PC-3 (cell line): ENCODE results near the gene CORO2A.

Experiments
- CTCF ChIP-seq: fragments of 300-600 bp; sonication (generic); conservative IDR thresholded peaks from 2 replicates; pipeline ENCODE4 v1.5.1; 2017; ENCODE audit warnings: antibody characterized with exemption, low read depth, mild to moderate bottlenecking, low read length
- EZH2 ChIP-seq: fragments of 300-600 bp; sonication (generic); IDR thresholded peaks from one replicate; pipeline ENCODE4 v1.6.1; 2017; ENCODE audit warnings: antibody characterized with exemption, mild to moderate bottlenecking, low read length; ENCODE audit not compliant: unreplicated experiment
- EZH2phosphoT487 ChIP-seq: fragments of 300-600 bp; sonication (generic); IDR thresholded peaks from 2 replicates; pipeline ENCODE4 v1.6.1; 2018; ENCODE audit warnings: mild to moderate bottlenecking, antibody characterized with exemption, low read length, borderline replicate concordance

- TF ChIP-seq EZH2phosphoT487 (no peak), CTCF (no peak), EZH2 (no peak)
Observed at GRCh38 chr9:98096091-98096490, 96.3 kb downstream of the CORO2A start.
